ENCODE data around the gene RFC2.

DNA sequence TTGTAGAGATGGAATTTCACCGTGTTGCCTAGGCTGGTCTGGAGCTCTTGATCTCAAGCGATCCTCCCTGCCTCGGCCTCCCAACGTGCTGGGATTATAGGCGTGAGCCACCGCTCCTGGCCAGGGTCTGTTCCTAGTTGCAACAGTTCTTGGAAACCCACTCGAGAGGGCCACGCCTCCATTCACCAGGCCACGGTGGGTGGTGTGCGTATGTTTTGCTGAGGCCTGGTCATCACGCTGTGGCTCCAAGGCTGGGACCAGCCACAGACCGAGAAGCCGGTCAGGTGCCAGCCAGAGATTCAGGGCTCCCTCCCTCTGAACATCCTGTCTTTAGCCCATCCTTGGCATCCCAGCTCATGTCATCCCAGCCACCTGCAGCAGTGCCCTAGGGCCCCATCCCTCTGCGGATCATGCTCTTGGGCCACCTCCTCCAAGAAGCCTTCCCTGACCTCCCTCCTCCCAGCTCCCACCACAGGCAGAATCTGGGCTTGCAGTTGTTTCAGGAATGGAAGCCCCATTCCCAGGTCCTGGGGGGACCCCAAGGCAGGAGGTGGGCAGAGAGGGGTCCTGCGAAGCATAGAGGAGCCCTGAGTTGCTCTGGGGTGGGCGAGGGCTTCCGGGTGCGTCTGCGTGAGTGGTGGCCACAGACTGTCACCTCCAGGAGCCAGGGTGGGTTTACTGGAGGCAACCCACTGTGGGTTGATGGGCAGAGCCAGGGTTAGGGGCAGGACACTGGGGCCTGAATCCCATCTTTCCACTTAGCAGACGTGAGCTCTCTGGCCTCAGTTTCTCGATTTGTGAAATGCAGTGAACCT, 39.2 kb downstream of the RFC2 start:
- TF ChIP-seq FOSL2 (IDR thresholded peaks at IDR 0.05; ENCODE audit: borderline replicate concordance, low read depth) (no peak), TAF1 (IDR thresholded peaks at IDR 0.05; ENCODE audit: borderline replicate concordance, low read depth, low read length) (no peak), USF2 (IDR thresholded peaks at IDR 0.05; ENCODE audit: borderline replicate concordance, low read depth, low read length) (no peak), EZH2phosphoT487 (IDR thresholded peaks at IDR 0.05; ENCODE audit: borderline replicate concordance, low read depth) (no peak)
